ENCODE measurements around the gene ACOX2.

DNA sequence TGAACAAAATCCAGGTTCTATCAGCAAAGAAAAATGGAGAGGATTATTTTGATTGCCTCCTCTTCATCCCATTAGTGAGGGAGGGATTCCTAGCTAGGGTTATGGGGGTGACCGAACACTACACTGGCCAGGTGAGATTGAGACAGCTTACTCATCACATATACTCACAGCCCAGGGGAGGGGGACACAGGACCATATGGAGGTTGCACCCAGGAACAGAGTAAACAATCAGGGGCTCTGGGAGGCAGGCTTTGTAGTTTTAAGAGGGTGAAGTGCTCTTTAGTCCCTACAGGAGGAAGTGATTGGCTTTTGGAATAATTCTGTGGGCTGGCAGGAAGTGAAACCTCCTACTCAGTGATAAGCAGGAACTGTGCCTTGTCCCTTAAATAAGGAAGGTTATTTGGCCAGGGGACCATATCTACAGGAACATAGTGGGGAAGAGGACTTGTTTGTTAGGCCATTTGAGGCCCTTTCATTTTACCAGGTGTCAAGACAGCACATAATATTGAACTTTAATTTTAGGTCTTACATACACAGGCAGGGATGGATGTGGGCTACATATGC is 62.6 kb downstream of the ACOX2 start:
- TF ChIP-seq EZH2 (IDR thresholded peaks at IDR 0.05; ENCODE audit: insufficient read depth, poor library complexity, severe bottlenecking) = no peak
- TF ChIP-seq EZH2phosphoT487 (IDR thresholded peaks at IDR 0.05; ENCODE audit: insufficient read depth, low read depth) = no peak
